ENCODE data around the gene PAK5.

Gene PAK5

DNA sequence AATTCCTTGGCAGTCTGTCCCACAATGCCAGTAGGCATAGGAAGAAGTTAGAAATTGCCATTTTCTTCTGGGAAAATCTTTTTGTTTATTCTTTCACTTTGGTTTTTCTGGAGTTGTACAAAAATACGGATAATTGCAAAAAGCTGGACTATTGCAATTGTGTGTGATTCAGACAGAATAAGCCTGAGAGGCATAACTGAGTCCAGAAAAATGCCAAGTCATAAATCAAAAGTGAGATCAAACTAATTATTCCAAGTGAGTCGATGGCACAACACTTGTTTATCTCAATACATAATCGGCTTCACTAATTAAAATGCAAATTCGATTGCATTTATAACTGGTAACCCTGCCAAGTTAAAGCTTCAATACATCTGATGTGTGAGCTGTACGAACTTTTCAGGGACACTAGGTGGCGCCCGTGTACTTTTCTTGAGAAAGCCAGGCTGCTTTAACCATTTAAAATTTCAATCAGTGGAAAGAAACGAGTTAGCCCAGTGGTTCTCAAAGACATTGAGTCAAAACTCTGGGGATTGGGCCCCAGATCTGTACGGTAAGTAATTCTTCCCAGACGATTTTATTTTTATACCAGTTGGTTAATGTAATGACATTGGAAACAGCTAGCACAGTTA lies 221.9 kb downstream of the PAK5 start:
- no peak overlapping the region for H3K4me3 Mint-ChIP-seq
- H3K27ac Mint-ChIP-seq, result no peak overlapping the region
- DNase-seq, result peak; percentile 3 to 17 (median 10)
- H3K27me3 Mint-ChIP-seq, result peaks cover 5 to 15% of the 10 kb centered on the region in 2 donors
- H3K4me1 Mint-ChIP-seq (ENCODE audit: low read depth in 2 of 2), result no peaks in the 10 kb centered on the region
- ATAC-seq (replicated peaks), result peak; percentile 35
- H3K36me3 Mint-ChIP-seq (ENCODE audit: insufficient read depth), result no peaks in the 10 kb centered on the region
- H3K9me3 Mint-ChIP-seq, result no peaks in the 10 kb centered on the region

DNA sequence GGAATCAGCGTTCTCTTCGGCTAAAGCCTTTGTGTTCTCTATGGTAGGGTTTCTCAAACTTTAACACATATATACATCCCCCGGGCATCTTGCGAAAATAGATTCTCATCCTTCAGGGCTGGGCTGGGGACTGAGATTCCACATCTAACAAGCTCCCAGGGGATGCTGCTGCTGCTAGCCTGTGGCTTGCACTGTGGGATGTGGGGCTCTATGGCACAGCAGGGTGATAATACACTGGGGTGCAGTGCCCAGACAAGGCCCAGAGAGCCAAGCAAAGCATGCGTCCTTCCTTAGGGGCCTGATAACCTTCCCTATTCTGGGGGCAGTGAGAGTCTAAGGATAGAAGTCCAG lies 222.4 kb downstream of the PAK5 start:
- Mint-ChIP-seq H3K4me1 (ENCODE audit: low read depth in 2 of 2) (no peaks in the 10 kb centered on the region), H3K27me3 (peaks cover 5 to 19% of the 10 kb centered on the region in 2 donors), H3K4me3 (no peak overlapping the region), H3K9me3 (no peaks in the 10 kb centered on the region), H3K36me3 (ENCODE audit: insufficient read depth) (no peaks in the 10 kb centered on the region), H3K27ac (no peak overlapping the region)
- ATAC-seq (replicated peaks) (no peak), DNase-seq (no peak)

DNA sequence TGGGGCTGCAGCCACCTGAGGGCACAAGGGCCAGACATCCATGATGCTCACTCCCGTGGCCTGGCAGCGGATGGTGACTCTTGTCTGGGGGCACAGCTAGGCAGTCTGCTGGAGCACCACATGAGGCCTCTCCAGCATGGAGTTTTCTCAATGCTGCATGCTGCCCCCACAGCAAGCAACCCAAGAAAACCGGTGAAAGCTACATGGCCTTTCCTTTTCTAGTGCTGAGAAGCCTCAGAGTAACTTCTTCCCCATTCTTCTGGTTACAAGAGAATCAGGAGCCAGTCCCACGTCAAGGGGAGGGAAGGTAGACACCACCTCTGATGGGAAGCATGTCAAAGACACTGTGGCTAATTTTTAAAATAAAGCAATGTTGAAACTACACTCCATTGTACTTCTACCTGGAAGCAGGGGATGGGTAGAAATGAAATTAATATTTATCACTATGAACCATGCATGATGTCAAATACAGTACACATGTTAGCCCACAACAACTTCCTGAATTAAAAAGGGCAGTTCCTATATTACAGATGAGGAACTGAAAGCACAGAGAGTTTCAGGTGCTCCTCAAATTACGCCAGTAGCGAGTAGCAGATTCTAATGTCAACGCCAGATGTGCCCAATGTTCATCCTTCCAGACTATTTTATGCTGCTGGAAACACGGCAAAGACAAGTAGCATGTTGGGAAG lies 223.0 kb downstream of the PAK5 start:
- H3K27ac Mint-ChIP-seq, result no peak overlapping the region
- DNase-seq (no peak), ATAC-seq (replicated peaks) (no peak)
- no peak overlapping the region for H3K4me3 Mint-ChIP-seq
- H3K27me3 Mint-ChIP-seq, result peaks cover 5 to 19% of the 10 kb centered on the region in 2 donors
- H3K36me3 Mint-ChIP-seq (ENCODE audit: insufficient read depth), result no peaks in the 10 kb centered on the region
- no peaks in the 10 kb centered on the region for H3K9me3 Mint-ChIP-seq
- no peaks in the 10 kb centered on the region for H3K4me1 Mint-ChIP-seq (ENCODE audit: low read depth in 2 of 2)

- Mint-ChIP-seq H3K9me3 (no peaks in the 10 kb centered on the region), H3K27ac (no peak overlapping the region), H3K4me1 (ENCODE audit: low read depth in 2 of 2) (no peaks in the 10 kb centered on the region), H3K27me3 (peaks cover 5 to 19% of the 10 kb centered on the region in 2 donors), H3K4me3 (no peak overlapping the region), H3K36me3 (ENCODE audit: insufficient read depth) (no peaks in the 10 kb centered on the region)
- no peak for DNase-seq
- no peak for ATAC-seq (replicated peaks)
These were observed 223.8 kb downstream of the PAK5 start for GRCh38 chr20:9615118-9615517.

DNA sequence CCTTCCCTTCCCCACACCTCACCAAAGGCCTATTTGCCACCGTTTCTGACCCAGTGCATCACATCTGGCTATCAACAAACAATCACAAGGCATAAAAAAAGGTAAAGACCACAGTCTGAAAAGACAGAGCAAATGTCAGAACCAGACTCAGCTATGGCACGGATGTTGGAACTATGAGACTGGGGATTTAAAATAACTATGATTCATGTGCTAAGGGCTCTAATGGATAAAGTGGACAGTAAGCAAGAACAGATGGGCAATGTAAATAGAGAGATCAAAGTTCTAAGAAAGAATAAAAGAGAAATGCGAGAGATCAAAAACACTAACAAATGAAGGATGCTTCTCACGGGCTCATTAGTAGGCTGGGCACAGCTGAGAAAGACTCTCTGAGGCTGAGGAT lies 225.0 kb downstream of the PAK5 start:
- no peaks in the 10 kb centered on the region for H3K9me3 Mint-ChIP-seq
- H3K27ac Mint-ChIP-seq, result no peak overlapping the region
- H3K4me3 Mint-ChIP-seq, result no peak overlapping the region
- peaks cover 0 to 11% of the 10 kb centered on the region in 2 donors for H3K27me3 Mint-ChIP-seq
- H3K36me3 Mint-ChIP-seq (ENCODE audit: insufficient read depth), result no peaks in the 10 kb centered on the region
- H3K4me1 Mint-ChIP-seq (ENCODE audit: low read depth in 2 of 2), result no peaks in the 10 kb centered on the region
- DNase-seq (no peak), ATAC-seq (replicated peaks) (no peak)

- Mint-ChIP-seq H3K9me3 (no peaks in the 10 kb centered on the region), H3K4me1 (ENCODE audit: low read depth in 2 of 2) (no peaks in the 10 kb centered on the region), H3K27me3 (peaks cover 0 to 11% of the 10 kb centered on the region in 2 donors), H3K4me3 (no peak overlapping the region), H3K36me3 (ENCODE audit: insufficient read depth) (no peaks in the 10 kb centered on the region), H3K27ac (no peak overlapping the region)
- DNase-seq, result no peak
- no peak for ATAC-seq (replicated peaks)
These were observed 227.0 kb downstream of the PAK5 start for GRCh38 chr20:9611921-9612320.

- no peak overlapping the region for H3K27ac Mint-ChIP-seq
- peaks cover 0 to 11% of the 10 kb centered on the region in 2 donors for H3K27me3 Mint-ChIP-seq
- no peaks in the 10 kb centered on the region for H3K4me1 Mint-ChIP-seq (ENCODE audit: low read depth in 2 of 2)
- DNase-seq (no peak), ATAC-seq (replicated peaks) (no peak)
- no peaks in the 10 kb centered on the region for H3K9me3 Mint-ChIP-seq
- no peaks in the 10 kb centered on the region for H3K36me3 Mint-ChIP-seq (ENCODE audit: insufficient read depth)
- no peak overlapping the region for H3K4me3 Mint-ChIP-seq
These were observed 228.2 kb downstream of the PAK5 start for GRCh38 chr20:9610665-9611064.

DNA sequence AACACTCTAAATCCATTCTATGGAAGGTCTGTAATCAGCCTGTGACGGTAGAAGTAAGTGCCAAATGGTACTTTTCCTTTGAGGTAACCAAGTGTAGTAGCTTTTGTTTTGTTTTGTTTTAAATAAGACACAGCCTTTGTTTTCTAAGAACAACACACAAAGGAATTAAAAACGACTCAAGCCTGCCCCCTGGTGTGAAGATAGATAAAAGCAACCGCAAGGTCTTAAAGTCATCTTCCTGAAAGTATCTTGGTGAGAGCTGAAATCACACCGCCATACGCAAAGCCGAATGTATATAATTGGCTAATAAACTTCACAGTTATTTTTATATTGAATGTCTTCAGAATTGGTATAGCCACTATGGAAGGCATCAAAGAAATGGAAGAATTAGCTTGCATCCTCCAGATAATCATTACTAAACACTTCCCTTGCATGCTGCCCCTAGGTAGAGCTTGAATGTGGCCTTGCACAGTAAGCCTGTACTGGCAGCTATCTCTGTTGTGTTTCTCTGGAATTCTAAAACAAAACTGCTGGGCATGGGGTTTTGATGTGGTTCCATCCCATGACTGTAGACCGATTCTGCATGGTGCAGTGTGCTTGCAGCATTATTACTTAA lies 228.9 kb downstream of the PAK5 start:
- DNase-seq (no peak), ATAC-seq (replicated peaks) (no peak)
- no peak overlapping the region for H3K27ac Mint-ChIP-seq
- H3K27me3 Mint-ChIP-seq, result peaks cover 0 to 11% of the 10 kb centered on the region in 2 donors
- no peaks in the 10 kb centered on the region for H3K36me3 Mint-ChIP-seq (ENCODE audit: insufficient read depth)
- H3K4me1 Mint-ChIP-seq (ENCODE audit: low read depth in 2 of 2), result no peaks in the 10 kb centered on the region
- no peaks in the 10 kb centered on the region for H3K9me3 Mint-ChIP-seq
- H3K4me3 Mint-ChIP-seq, result no peak overlapping the region

DNA sequence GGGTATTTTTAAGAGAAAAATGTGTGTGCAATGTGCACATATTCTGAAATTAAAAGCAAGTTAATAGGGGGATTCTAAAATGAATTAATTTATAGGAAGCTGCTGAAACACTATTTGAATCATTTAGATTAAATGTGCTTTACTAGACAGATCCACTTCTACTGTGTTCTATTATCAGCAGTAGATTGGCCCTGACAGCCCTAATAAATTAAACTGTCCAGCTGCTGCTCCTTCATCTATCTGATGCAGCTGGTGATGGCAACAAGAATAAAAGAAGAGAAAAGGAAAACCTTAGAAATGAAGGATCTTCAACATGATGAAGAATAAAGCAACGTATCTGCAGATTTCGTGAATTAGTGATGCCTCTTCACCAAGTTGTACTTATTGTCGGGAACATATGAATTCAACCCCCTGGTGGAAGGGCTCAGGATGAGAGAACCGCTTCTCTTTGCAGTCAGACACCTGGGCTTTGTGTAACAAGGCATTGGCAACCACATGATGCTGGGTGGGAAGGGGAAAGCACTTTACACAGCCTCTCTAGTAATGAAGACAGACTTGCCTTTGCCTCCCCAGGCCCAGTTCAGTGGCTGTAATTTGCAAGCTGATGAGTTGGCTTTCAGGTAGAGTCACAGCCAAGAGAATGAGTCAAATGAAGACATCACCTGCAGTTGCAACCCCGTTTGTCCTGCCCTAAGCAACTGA lies 230.1 kb downstream of the PAK5 start:
- Mint-ChIP-seq H3K27me3 (peaks cover 0 to 11% of the 10 kb centered on the region in 2 donors), H3K4me1 (ENCODE audit: low read depth in 2 of 2) (no peaks in the 10 kb centered on the region), H3K27ac (no peak overlapping the region), H3K4me3 (no peak overlapping the region), H3K9me3 (no peaks in the 10 kb centered on the region), H3K36me3 (ENCODE audit: insufficient read depth) (no peaks in the 10 kb centered on the region)
- DNase-seq, result no peak
- ATAC-seq (replicated peaks), result no peak

DNA sequence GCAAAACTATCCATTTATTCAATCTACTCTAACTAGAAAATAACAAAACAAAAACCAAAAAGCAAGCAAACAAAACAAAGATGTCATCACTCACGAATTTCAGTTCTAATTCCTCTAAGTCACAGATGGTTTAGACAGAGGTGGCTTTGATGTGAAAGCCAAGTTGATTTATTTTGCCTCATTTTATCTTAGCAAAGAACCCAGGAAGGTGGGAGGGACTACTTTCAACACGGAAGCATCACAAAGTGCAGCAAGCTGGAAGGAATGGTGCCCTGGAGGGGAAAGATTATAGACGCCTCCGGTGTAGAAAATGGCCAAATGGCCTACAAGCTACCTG lies 236.1 kb downstream of the PAK5 start:
- H3K36me3 Mint-ChIP-seq (ENCODE audit: insufficient read depth), result no peaks in the 10 kb centered on the region
- H3K4me3 Mint-ChIP-seq, result no peak overlapping the region
- H3K4me1 Mint-ChIP-seq (ENCODE audit: low read depth in 2 of 2), result no peaks in the 10 kb centered on the region
- no peak for DNase-seq
- no peaks in the 10 kb centered on the region for H3K27me3 Mint-ChIP-seq
- no peaks in the 10 kb centered on the region for H3K9me3 Mint-ChIP-seq
- no peak overlapping the region for H3K27ac Mint-ChIP-seq
- no peak for ATAC-seq (replicated peaks)

GRCh38 chr20:9600562-9600961 lies 238.3 kb downstream of the PAK5 start:
- H3K36me3 Mint-ChIP-seq (ENCODE audit: insufficient read depth), result no peaks in the 10 kb centered on the region
- H3K27me3 Mint-ChIP-seq, result no peaks in the 10 kb centered on the region
- ATAC-seq (replicated peaks) (no peak), DNase-seq (no peak)
- no peak overlapping the region for H3K27ac Mint-ChIP-seq
- H3K9me3 Mint-ChIP-seq, result no peaks in the 10 kb centered on the region
- H3K4me1 Mint-ChIP-seq (ENCODE audit: low read depth in 2 of 2), result no peaks in the 10 kb centered on the region
- H3K4me3 Mint-ChIP-seq, result no peak overlapping the region

GRCh38 chr20:9597547-9597946 lies 241.3 kb downstream of the PAK5 start:
- no peaks in the 10 kb centered on the region for H3K27me3 Mint-ChIP-seq
- H3K4me1 Mint-ChIP-seq (ENCODE audit: low read depth in 2 of 2), result no peaks in the 10 kb centered on the region
- H3K4me3 Mint-ChIP-seq, result no peak overlapping the region
- H3K27ac Mint-ChIP-seq, result no peak overlapping the region
- ATAC-seq (replicated peaks), result no peak
- peaks cover 0 to 1% of the 10 kb centered on the region in 2 donors for H3K9me3 Mint-ChIP-seq
- H3K36me3 Mint-ChIP-seq (ENCODE audit: insufficient read depth), result no peaks in the 10 kb centered on the region
- DNase-seq, result no peak

- H3K27me3 Mint-ChIP-seq, result no peaks in the 10 kb centered on the region
- H3K4me1 Mint-ChIP-seq (ENCODE audit: low read depth in 2 of 2), result no peaks in the 10 kb centered on the region
- H3K27ac Mint-ChIP-seq, result no peak overlapping the region
- H3K9me3 Mint-ChIP-seq, result peaks cover 0 to 1% of the 10 kb centered on the region in 2 donors
- no peaks in the 10 kb centered on the region for H3K36me3 Mint-ChIP-seq (ENCODE audit: insufficient read depth)
- no peak for ATAC-seq (replicated peaks)
- H3K4me3 Mint-ChIP-seq, result no peak overlapping the region
- DNase-seq, result no peak
These were observed 243.1 kb downstream of the PAK5 start for GRCh38 chr20:9595763-9596162.

Data from effector memory CD8-positive, alpha-beta T cell (primary cell).